Measurements from ENCODE around the gene APMAP. TPM values are rescaled to one million over a fixed set of nuclear protein-coding genes. Genes with fewer than 3 reads are reported as not detected.
"Not testable (repeated sequence)": the region's sequence is repeated elsewhere in the genome, so short reads cannot be mapped to it uniquely, and the experiment has no call there.

The APMAP gene
- total RNA-seq, 2 donors from 2014 or later, result 32.7 to 45.6 TPM

GRCh38 chr20:25009218-25010145 is 16.9 kb upstream of the APMAP start:
- DNase-seq (ENCODE audit: low spot score), result peak; percentile 19
- intact Hi-C loops (cut with DNase I), result no loop called here

- peak; percentile 52 for DNase-seq (ENCODE audit: low spot score)
- intact Hi-C loops (cut with DNase I), result no loop called here
Observed at GRCh38 chr20:25008388-25009217, 16.1 kb upstream of the APMAP start.

GRCh38 chr20:25007491-25008305 is 15.1 kb upstream of the APMAP start:
- peak; percentile 73 for DNase-seq (ENCODE audit: low spot score)

GRCh38 chr20:25006431-25007167 is 14.0 kb upstream of the APMAP start:
- intact Hi-C loops (cut with DNase I), result no loop called here
- DNase-seq (ENCODE audit: low spot score), result peak; percentile 62

More at GRCh38 chr20:25007491-25008305, 15.1 kb upstream of the APMAP start:
- intact Hi-C loops (cut with DNase I), result no loop called here

- intact Hi-C loops (cut with DNase I), result no loop called here
- peak; percentile 63 for DNase-seq (ENCODE audit: low spot score)
Observed at GRCh38 chr20:25005661-25006060, 13.1 kb upstream of the APMAP start.

GRCh38 chr20:25005220-25005619 is 12.7 kb upstream of the APMAP start:
- intact Hi-C loops (cut with DNase I), result no loop called here
- no peak for DNase-seq (ENCODE audit: low spot score)

- intact Hi-C loops (cut with DNase I), result no loop called here
Observed at GRCh38 chr20:25003002-25003401, 10.5 kb upstream of the APMAP start.

GRCh38 chr20:25001323-25001722 is 8.8 kb upstream of the APMAP start:
- DNase-seq (ENCODE audit: low spot score); intact Hi-C loops (cut with DNase I): not testable (repeated sequence)

More at GRCh38 chr20:25003002-25003401, 10.5 kb upstream of the APMAP start:
- no peak for DNase-seq (ENCODE audit: low spot score)

- peak; percentile 77 for DNase-seq (ENCODE audit: low spot score)
- intact Hi-C loops (cut with DNase I), result no loop called here
Observed at GRCh38 chr20:25000268-25000801, 7.8 kb upstream of the APMAP start.

- peak; percentile 42 for DNase-seq (ENCODE audit: low spot score)
- intact Hi-C loops (cut with DNase I), result loop anchor here (5.0 to 10.0 kb wide), 2 partner anchors 178 to 395 kb away; partner anchors contain the start of gene ABHD12 (in 1 of the 2)
Observed at GRCh38 chr20:24999568-24999967, 7.0 kb upstream of the APMAP start.

GRCh38 chr20:24998631-24999445 is 6.3 kb upstream of the APMAP start:
- peak; percentile 25 for DNase-seq (ENCODE audit: low spot score)

GRCh38 chr20:24998121-24998520 is 5.6 kb upstream of the APMAP start:
- peak; percentile 30 for DNase-seq (ENCODE audit: low spot score)
- intact Hi-C loops (cut with DNase I), result loop anchor here (5.0 to 10.0 kb wide), 2 partner anchors 179 to 397 kb away; partner anchors contain the start of gene ABHD12 (in 1 of the 2)

More at GRCh38 chr20:24998631-24999445, 6.3 kb upstream of the APMAP start:
- intact Hi-C loops (cut with DNase I), result loop anchor here (5.0 to 10.0 kb wide), 2 partner anchors 178 to 396 kb away; partner anchors contain the start of gene ABHD12 (in 1 of the 2)

GRCh38 chr20:24996449-24997377 is 4.2 kb upstream of the APMAP start:
- DNase-seq (ENCODE audit: low spot score), result peak; percentile 41
- intact Hi-C loops (cut with DNase I), result loop anchor here (5.0 to 10.0 kb wide), 2 partner anchors 181 to 398 kb away; partner anchors contain the start of gene ABHD12 (in 1 of the 2)

GRCh38 chr20:24995741-24996448 is 3.3 kb upstream of the APMAP start:
- peak; percentile 50 for DNase-seq (ENCODE audit: low spot score)
- intact Hi-C loops (cut with DNase I), result loop anchor here (2.0 to 10.0 kb wide), 3 partner anchors 69 to 399 kb away; partner anchors contain the start of gene ABHD12 (in 1 of the 2)
